Breast epithelium (tissue), 3 donors: ENCODE measurements around the gene CCNL2.

Experiments
- POLR2A ChIP-seq: fragments of 450-650 bp; IDR thresholded peaks from one replicate; pipeline ENCODE4 v1.6.1; 2016; ENCODE audit warnings: antibody characterized with exemption, mild to moderate bottlenecking, moderate library complexity
- TF ChIP-seq, protein P1 (sequence below), 3 donors: fragments of 450-650 bp; IDR thresholded peaks; one replicate each; pipeline ENCODE4 v1.5.1; 2016 to 2017; ENCODE audit warnings: antibody characterized with exemption in 3 of 3, mild to moderate bottlenecking in 3 of 3, moderate library complexity in 3 of 3

- TF ChIP-seq, protein P1, sequence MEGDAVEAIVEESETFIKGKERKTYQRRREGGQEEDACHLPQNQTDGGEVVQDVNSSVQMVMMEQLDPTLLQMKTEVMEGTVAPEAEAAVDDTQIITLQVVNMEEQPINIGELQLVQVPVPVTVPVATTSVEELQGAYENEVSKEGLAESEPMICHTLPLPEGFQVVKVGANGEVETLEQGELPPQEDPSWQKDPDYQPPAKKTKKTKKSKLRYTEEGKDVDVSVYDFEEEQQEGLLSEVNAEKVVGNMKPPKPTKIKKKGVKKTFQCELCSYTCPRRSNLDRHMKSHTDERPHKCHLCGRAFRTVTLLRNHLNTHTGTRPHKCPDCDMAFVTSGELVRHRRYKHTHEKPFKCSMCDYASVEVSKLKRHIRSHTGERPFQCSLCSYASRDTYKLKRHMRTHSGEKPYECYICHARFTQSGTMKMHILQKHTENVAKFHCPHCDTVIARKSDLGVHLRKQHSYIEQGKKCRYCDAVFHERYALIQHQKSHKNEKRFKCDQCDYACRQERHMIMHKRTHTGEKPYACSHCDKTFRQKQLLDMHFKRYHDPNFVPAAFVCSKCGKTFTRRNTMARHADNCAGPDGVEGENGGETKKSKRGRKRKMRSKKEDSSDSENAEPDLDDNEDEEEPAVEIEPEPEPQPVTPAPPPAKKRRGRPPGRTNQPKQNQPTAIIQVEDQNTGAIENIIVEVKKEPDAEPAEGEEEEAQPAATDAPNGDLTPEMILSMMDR (IDR thresholded peaks at IDR 0.05): no peak
- TF ChIP-seq POLR2A: no peak
Measured at GRCh38 chr1:1353389-1354151, 45.6 kb downstream of the CCNL2 start.
